Fibroblast of villous mesenchyme (primary cell): Measurements from ENCODE around the gene COG6. TPM values are rescaled to one million over a fixed set of nuclear protein-coding genes. Genes with fewer than 3 reads are reported as not detected.

Experiments used
- DNase-seq: peaks from one replicate; pipeline ENCODE4 v3.0.0-alpha.2; 2010; ENCODE audit warnings: low read depth
- H3K4me3 ChIP-seq: 2 replicates; pipeline ENCODE4 v1.5.1; 2011; ENCODE audit warnings: low read depth, mild to moderate bottlenecking, low read length
- CTCF ChIP-seq: IDR thresholded peaks from 2 replicates; pipeline ENCODE4 v1.5.1; 2012; ENCODE audit warnings: low read depth, mild to moderate bottlenecking, low read length; ENCODE audit not compliant: insufficient read depth
- total RNA-seq: library from RNA; depleted of rRNA; stranded (reverse); fragments of >200 nt; gene quantifications from 2 replicates; pipeline ENCODE4 v1.2.3, GENCODE V29; 2012

The COG6 gene
- total RNA-seq, 1 donor: 67.4 TPM

GRCh38 chr13:39760521-39760920 is 105.1 kb downstream of the COG6 start:
- no peak for TF ChIP-seq CTCF
- DNase-seq: no peak
- H3K4me3 ChIP-seq: no peak overlapping the region

GRCh38 chr13:39765801-39766463 is 110.5 kb downstream of the COG6 start:
- DNase-seq: peak; percentile 18
- peak; percentile 15 for TF ChIP-seq CTCF

DNA sequence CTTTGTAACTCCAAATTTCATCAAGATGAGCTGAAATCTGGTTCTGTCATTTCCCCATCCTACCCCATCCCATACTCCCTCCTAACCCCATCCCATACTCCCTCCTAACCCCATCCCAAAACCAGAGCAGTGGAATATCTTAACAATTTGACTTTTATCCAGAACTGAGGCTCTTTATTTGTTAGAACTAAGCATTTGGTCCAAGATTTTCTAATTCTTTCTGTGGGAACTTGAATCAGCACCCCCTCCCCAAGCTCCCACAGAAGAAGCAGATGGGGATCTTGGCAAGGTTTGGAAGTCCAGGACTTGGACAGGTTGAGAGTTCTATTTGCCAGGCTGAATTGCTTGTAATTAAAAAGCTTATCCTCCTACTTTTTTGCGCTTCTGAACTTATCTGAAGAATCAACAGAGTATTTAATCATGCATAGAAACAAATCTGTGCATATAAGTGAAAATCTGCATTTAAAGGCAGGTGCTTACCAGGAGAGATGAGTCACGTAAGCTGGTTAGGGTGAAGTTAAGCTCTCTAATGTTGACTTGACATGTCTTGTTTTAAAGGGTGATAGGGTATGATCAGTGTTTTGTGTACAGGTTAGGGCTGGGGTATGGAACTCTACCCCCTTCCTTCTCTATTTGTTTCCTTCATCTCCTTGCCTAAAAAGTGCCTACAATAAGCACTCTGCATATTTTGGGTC is 111.1 kb downstream of the COG6 start:
- DNase-seq: no peak
- H3K4me3 ChIP-seq: no peak overlapping the region
- no peak for TF ChIP-seq CTCF

More at GRCh38 chr13:39765801-39766463, 110.5 kb downstream of the COG6 start:
- no peak overlapping the region for H3K4me3 ChIP-seq

GRCh38 chr13:39767791-39768517 is 112.5 kb downstream of the COG6 start:
- H3K4me3 ChIP-seq: no peak overlapping the region
- TF ChIP-seq CTCF: no peak
- DNase-seq: peak; percentile 17

GRCh38 chr13:39768962-39769361 is 113.5 kb downstream of the COG6 start:
- H3K4me3 ChIP-seq: no peak overlapping the region
- TF ChIP-seq CTCF: no peak
- no peak for DNase-seq

- no peak for DNase-seq
- H3K4me3 ChIP-seq: no peak overlapping the region
- no peak for TF ChIP-seq CTCF
Measured at GRCh38 chr13:39770221-39771090, 115.0 kb downstream of the COG6 start.
